Hematopoietic multipotent progenitor cell treated with erythropoietin and hydrocortisone succinate and interleukin-3 and kit ligand, for 6 days (in vitro differentiated cells): ENCODE measurements around the gene UBE2A.
A peak's percentile ranks its signal among the peaks of the same experiment; 100 is the strongest.

Experiments
- DNase-seq: peaks from one replicate; pipeline ENCODE4 v3.0.0-alpha.2; 2015

The UBE2A gene

GRCh38 chrX:119614776-119615175, 40.4 kb downstream of the UBE2A start:
- no peak for DNase-seq

- peak; percentile 27 for DNase-seq
These were observed 43.3 kb downstream of the UBE2A start for GRCh38 chrX:119617517-119618164.

- peak; percentile 49 for DNase-seq
These were observed 44.1 kb downstream of the UBE2A start for GRCh38 chrX:119618439-119618838.

GRCh38 chrX:119622356-119623232, 48.2 kb downstream of the UBE2A start:
- no peak for DNase-seq

- no peak for DNase-seq
These were observed 50.1 kb downstream of the UBE2A start for GRCh38 chrX:119624417-119624816.

GRCh38 chrX:119624951-119625668, 50.7 kb downstream of the UBE2A start:
- DNase-seq, result no peak

- DNase-seq, result no peak
These were observed 51.5 kb downstream of the UBE2A start for GRCh38 chrX:119625843-119626242.
